Measurements from ENCODE around the gene SLF1. TPM values are rescaled to one million over a fixed set of nuclear protein-coding genes. Genes with fewer than 3 reads are reported as not detected.

SLF1 gene
- total and polyA plus RNA-seq, 2 donors (not counting 1 experiment from before 2014, with no cell fraction given): 3.5 to 15.2 TPM

DNA sequence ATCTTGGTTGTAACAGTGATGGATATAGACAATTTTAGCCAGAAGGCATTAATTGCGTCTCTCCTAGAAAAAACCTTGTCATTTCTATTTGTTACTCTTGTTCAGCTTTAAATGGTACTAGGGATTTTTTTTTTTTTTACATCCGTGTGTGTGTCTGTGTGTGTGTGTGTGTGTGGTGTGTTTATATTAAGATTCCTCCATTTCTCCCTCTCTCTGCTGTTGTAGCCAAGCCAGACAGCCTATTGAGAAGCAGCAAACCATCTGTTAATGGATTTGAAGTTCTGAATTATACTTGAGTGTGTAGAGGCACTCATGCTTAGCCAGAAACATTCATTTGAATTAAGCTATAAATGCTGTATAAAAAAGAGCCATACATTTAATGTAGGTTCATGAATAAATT, 72.3 kb downstream of the SLF1 start:
- no peaks in the 10 kb centered on the region for H3K4me1 ChIP-seq (ENCODE audit: control insufficient read depth in 2 of 2, insufficient read depth in 2 of 2, low read length in 2 of 2)
- H3K9me3 ChIP-seq (ENCODE audit: control extremely low read depth in 1 of 3, control insufficient read depth in 2 of 3, insufficient read depth in 1 of 3, low read length in 2 of 3): no peaks in the 10 kb centered on the region
- no peak for DNase-seq
- ATAC-seq (ENCODE audit: low read depth): no peak
- no peak overlapping the region for H3K9ac ChIP-seq (ENCODE audit: low read length)
- no peak overlapping the region for H3K4me2 ChIP-seq (replicated peaks; ENCODE audit: low read depth, low read length, poor library complexity, severe bottlenecking)
- TF ChIP-seq EZH2 (IDR thresholded peaks at IDR 0.05; ENCODE audit: borderline replicate concordance, insufficient read depth, low read depth, low read length, poor library complexity, severe bottlenecking): no peak
- TF ChIP-seq, protein P1, sequence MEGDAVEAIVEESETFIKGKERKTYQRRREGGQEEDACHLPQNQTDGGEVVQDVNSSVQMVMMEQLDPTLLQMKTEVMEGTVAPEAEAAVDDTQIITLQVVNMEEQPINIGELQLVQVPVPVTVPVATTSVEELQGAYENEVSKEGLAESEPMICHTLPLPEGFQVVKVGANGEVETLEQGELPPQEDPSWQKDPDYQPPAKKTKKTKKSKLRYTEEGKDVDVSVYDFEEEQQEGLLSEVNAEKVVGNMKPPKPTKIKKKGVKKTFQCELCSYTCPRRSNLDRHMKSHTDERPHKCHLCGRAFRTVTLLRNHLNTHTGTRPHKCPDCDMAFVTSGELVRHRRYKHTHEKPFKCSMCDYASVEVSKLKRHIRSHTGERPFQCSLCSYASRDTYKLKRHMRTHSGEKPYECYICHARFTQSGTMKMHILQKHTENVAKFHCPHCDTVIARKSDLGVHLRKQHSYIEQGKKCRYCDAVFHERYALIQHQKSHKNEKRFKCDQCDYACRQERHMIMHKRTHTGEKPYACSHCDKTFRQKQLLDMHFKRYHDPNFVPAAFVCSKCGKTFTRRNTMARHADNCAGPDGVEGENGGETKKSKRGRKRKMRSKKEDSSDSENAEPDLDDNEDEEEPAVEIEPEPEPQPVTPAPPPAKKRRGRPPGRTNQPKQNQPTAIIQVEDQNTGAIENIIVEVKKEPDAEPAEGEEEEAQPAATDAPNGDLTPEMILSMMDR (IDR thresholded peaks at IDR 0.05): no peak
- no peaks in the 10 kb centered on the region for H3K27me3 ChIP-seq (replicated peaks in 1 of 4; ENCODE audit: control extremely low read depth in 1 of 4, control insufficient read depth in 3 of 4, insufficient read depth in 4 of 4, low read length in 3 of 4)
- H2AFZ ChIP-seq (ENCODE audit: insufficient read depth, low read depth, low read length, poor library complexity, severe bottlenecking): no peak overlapping the region
- WGBS (ENCODE audit: insufficient coverage): no CpG with 5 or more reads among the region's 2 CpGs
- intact Hi-C loops (cut with micrococcal nuclease): loop anchor here (5.0 kb wide), 1 partner anchor 73 kb away; the partner anchor contains the start of genes KIAA0825 and SLF1
- ChIA-PET POLR2A (no interaction called here), CTCF (interaction anchor here (0.6 to 1.3 kb wide), 2 partner anchors 18 to 36 kb away, joined by 3 to 4 read pairs; no protein-coding TSS in a partner anchor)
- no peaks in the 10 kb centered on the region for H3K4me1 Mint-ChIP-seq
- H3K4me3 Mint-ChIP-seq: no peak overlapping the region
- H4K20me1 ChIP-seq (ENCODE audit: control insufficient read depth, insufficient read depth, low read length, poor library complexity, severe bottlenecking): no peaks in the 10 kb centered on the region
- no peaks in the 10 kb centered on the region for H3K9me3 Mint-ChIP-seq (ENCODE audit: insufficient read depth)
- no peak overlapping the region for H3K27ac ChIP-seq (ENCODE audit: low read length in 2 of 2)
- H3K79me2 ChIP-seq (ENCODE audit: control insufficient read depth, insufficient read depth, low read length): no peaks in the 10 kb centered on the region
- H3K4me3 ChIP-seq (ENCODE audit: control extremely low read depth in 1 of 5, extremely low read depth in 1 of 5, insufficient read depth in 1 of 5, low read depth in 2 of 5, low read length in 4 of 5): no peak overlapping the region
- peaks cover 3 to 29% of the 10 kb centered on the region in 2 experiments for H3K36me3 ChIP-seq (replicated peaks in 1 of 2; ENCODE audit: control extremely low read depth in 1 of 2, control insufficient read depth in 1 of 2, extremely low read depth in 1 of 2, insufficient read depth in 2 of 2, low read length in 1 of 2)
- no peak overlapping the region for H3K27ac Mint-ChIP-seq
- H3K27me3 Mint-ChIP-seq: no peaks in the 10 kb centered on the region

DNA sequence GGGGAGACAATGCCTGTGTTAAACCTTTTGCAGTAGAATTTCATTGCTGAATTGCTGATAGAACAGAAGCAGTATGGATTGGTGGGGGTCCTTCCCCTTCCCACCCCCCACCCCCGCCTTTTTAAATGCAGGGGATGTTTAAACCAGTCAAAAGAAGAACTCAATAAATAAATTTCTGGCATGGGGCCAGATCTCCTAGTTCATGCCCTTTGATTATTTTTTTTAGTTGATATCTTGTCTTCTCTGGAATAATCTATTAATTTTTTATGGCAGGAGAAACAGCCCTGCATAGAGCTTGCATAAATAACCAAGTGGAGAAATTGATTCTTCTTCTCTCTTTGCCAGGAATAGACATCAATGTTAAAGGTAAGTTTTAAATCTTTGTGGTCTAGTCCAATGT, 72.8 kb downstream of the SLF1 start:
- H4K20me1 ChIP-seq (ENCODE audit: control insufficient read depth, insufficient read depth, low read length, poor library complexity, severe bottlenecking): no peaks in the 10 kb centered on the region
- no peaks in the 10 kb centered on the region for H3K27me3 ChIP-seq (replicated peaks in 1 of 4; ENCODE audit: control extremely low read depth in 1 of 4, control insufficient read depth in 3 of 4, insufficient read depth in 4 of 4, low read length in 3 of 4)
- no peaks in the 10 kb centered on the region for H3K9me3 ChIP-seq (ENCODE audit: control extremely low read depth in 1 of 3, control insufficient read depth in 2 of 3, insufficient read depth in 1 of 3, low read length in 2 of 3)
- no peak overlapping the region for H3K4me3 Mint-ChIP-seq
- no peak overlapping the region for H2AFZ ChIP-seq (ENCODE audit: insufficient read depth, low read depth, low read length, poor library complexity, severe bottlenecking)
- CTCF ChIA-PET: interaction anchor here (1.3 kb wide), 1 partner anchor 19 kb away, joined by 4 read pairs; no protein-coding TSS in a partner anchor
- H3K9ac ChIP-seq (ENCODE audit: low read length): no peak overlapping the region
- POLR2A ChIA-PET: no interaction called here
- ATAC-seq (ENCODE audit: low read depth) (no peak), DNase-seq (no peak)
- H3K79me2 ChIP-seq (ENCODE audit: control insufficient read depth, insufficient read depth, low read length): no peaks in the 10 kb centered on the region
- H3K4me1 Mint-ChIP-seq: no peaks in the 10 kb centered on the region
- no peaks in the 10 kb centered on the region for H3K27me3 Mint-ChIP-seq
- H3K4me1 ChIP-seq (ENCODE audit: control insufficient read depth in 2 of 2, insufficient read depth in 2 of 2, low read length in 2 of 2): no peaks in the 10 kb centered on the region
- H3K36me3 ChIP-seq (replicated peaks in 1 of 2; ENCODE audit: control extremely low read depth in 1 of 2, control insufficient read depth in 1 of 2, extremely low read depth in 1 of 2, insufficient read depth in 2 of 2, low read length in 1 of 2): peaks cover 3 to 30% of the 10 kb centered on the region in 2 experiments
- H3K27ac Mint-ChIP-seq: no peak overlapping the region
- intact Hi-C loops (cut with micrococcal nuclease): loop anchor here (5.0 kb wide), 1 partner anchor 74 kb away; the partner anchor contains the start of genes KIAA0825 and SLF1
- TF ChIP-seq, protein P1 (IDR thresholded peaks at IDR 0.05): no peak
- no peak for TF ChIP-seq EZH2 (IDR thresholded peaks at IDR 0.05; ENCODE audit: borderline replicate concordance, insufficient read depth, low read depth, low read length, poor library complexity, severe bottlenecking)
- no peak overlapping the region for H3K4me3 ChIP-seq (ENCODE audit: control extremely low read depth in 1 of 5, extremely low read depth in 1 of 5, insufficient read depth in 1 of 5, low read depth in 2 of 5, low read length in 4 of 5)
- no peak overlapping the region for H3K27ac ChIP-seq (ENCODE audit: low read length in 2 of 2)
- no CpG with 5 or more reads among the region's 1 CpG for WGBS (ENCODE audit: insufficient coverage)
- H3K9me3 Mint-ChIP-seq (ENCODE audit: insufficient read depth): no peaks in the 10 kb centered on the region
- no peak overlapping the region for H3K4me2 ChIP-seq (replicated peaks; ENCODE audit: low read depth, low read length, poor library complexity, severe bottlenecking)

All from B cell (primary cell).